NCI-H1930 (cell line): ENCODE measurements around the gene FUT8.

ENCODE experiments used
- DNase-seq, 2 experiments: peaks; one replicate each; lab custom pipeline; 2025; lab: John Stamatoyannopoulos, UW

Gene FUT8

DNA sequence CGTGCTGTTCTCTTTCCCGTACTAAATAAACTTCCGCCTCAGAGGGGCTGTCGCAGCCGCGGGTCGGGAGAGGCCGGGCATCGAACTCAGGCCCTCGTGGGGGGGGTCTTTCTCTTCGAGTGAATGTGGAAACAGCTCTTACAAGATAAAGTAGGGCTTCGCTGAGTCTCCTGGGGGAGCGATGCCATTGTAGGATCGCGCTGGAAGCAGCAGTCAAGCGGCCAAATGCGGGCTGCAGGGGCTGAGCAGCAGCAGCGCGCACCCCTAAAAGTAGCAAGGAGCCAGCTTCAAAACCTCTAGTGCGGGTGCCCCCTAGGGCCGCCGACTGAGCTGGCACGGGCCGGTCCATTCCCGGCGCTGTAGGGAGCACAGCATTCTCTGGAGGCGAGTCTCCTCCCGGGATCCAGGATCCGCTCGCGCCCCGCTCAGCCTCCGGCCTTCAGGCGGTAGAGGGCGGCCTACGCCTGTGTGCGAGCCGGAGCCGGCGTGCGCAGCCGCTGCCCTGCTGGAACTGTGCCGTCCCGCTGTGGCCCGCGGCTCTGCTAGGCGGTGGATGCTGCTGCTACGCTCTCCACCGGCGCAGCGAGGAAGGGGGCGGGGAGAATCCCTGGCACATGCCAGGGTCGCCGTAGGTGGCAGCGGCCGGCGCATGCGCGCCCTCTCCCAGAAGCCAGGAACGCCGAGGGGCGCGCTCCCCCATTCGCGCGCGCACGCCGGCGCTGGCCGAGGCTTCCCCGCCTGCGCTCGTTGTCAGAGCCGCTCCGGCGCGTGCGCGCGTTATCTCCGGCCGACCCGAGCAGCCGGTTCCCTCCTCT, at the start of gene FUT8:
Gene FUT8 (plus strand): TSS at position 699 of the 815 bp plus-strand sequence. CDS start 148,834 bp downstream, outside the sequence.
- DNase-seq, result peak; percentile 91 to 95

DNA sequence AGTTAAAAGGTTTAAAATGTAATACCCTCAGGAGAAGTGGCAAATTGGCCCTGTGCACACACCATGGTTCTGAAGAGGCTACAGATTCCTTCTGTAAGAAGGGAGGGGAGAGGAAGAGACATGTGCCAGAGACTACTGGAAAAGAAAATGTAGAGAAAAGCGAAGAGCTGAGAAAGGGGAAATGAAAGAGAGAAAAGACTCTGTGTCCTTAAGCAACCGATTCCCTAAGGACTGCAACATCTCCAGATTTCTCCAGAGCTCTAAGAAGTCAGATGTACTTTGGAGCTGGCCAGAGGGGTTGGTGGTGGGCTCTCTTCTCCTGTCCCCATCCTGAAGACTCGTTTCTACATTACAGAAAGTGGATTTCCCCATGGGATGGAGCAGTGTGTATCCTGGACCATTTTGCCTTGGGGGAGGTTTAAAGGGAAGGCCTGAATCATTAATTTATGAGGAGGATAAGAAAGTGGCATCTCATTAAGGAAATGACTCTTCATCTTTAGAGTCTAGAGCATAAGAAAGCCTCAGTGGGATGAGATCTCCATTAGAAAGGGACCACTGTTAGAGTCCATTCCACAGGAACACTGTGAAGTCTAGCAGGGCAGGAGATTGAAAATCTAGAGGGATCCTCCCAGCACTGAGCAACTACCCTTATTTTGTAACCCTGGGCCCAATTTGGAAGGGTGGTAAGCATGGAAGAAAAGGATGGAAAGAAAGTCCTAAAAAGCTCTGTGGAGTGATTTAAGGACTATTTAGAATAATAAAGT, 45.5 kb upstream of the FUT8 start:
- no peak for DNase-seq

DNA sequence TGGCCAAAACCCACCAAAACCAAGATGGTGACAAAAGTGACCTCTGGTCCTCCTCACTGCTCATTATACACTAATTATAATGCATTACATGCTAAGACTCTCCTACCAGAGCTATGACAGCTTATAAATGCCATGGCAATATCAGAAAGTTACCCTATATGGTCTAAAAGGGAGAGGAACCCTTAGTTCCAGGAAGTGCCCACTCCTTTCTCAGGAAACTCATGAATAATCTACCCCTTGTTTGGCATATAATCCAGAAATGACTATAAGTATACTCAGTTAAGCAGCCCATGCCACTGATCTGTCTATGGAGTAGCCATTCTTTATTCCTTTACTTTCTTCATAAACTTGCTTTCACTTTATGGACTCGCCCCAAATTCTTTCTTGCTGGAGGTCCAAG, 43.0 kb upstream of the FUT8 start:
- no peak for DNase-seq

DNA sequence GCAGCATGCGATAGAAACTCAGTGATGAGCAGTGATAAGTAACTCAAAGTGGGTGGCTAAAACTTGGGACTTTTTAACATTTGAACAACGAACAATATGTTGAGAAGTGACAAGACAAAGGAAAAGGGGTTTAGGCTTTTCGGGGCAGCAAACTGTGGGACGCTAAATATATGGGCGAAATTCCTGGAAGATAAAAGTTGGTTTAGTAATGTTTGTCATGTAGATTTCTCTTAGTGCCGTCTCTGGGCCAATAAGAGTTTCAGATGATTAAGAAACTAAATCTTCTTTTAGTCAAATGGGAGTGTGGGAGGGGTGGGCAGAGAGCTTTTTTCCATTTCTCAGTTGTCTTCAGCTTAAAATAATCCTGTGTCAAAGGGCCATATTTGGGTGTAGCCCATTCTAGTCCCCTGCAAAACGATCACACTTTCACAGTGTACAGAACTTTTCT, 41.7 kb upstream of the FUT8 start:
- no peak for DNase-seq

DNA sequence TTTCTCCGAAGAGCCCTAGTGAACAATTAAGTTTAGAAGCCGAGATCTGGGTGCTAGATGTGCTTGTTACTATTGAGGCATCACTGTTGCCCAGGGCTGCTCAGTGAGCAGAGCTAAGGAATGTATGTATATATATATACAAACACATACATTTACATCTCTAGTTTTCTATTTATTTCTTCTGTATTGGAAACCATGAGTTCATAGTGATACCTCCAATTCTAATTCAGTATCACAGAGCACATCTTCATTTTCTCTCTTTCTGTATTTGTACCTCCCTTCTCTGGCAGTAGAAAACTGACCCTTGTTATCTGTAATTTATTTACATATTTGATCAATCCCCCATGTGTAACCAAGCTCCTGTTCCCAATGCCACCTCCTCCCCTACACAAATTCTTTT, 40.7 kb upstream of the FUT8 start:
- DNase-seq, result no peak

DNA sequence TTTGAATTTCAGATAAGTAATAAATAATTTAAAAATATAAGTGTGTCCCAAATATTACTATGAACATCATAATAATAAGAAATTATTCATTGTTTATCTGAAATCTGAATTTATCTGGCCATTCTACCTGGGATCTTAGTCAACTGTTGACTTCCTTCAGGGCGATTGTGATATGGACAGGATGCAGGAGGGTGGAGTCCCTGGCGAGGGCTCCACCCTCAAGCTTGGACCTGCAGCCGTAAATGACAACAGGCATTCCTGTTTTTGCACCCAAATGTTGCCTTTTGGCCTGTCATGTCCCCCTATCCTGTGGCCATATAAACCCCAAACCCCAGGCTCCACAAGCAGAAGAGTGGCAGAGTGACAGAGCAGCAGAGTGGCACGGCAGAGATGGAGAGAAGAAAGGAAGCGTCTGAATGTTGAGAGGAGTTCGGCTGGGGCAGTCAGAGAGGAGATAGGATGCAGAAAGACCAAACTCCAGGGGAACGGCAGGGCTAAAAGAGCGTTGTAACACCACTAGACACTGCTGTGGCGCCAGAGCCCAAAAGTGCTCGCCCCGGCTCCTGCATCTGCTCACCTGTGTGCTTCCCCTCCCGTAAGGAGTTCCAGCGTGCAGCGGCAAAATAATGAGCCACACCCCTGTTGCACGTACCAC, 39.4 kb upstream of the FUT8 start:
- peak in 1 of 2 experiments; percentile 22 for DNase-seq

DNA sequence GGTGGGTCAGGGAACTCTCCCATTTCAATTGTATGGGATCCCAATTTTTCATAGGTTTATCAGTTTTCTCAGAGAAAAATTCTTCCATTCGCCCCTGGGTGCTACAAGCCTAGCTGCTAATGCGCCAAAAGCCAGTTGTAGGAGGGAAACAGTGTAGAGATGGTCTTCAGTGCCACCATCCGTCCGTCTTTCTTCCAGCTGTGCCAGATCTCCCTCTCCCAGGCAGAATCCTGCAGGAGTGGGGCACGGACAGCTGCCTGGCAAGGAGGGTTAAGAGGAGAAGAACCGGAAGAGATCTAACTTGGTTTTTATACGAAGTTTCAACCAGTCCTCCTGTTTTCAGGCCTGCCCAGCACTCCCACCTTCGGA, 38.9 kb upstream of the FUT8 start:
- DNase-seq, result no peak

DNA sequence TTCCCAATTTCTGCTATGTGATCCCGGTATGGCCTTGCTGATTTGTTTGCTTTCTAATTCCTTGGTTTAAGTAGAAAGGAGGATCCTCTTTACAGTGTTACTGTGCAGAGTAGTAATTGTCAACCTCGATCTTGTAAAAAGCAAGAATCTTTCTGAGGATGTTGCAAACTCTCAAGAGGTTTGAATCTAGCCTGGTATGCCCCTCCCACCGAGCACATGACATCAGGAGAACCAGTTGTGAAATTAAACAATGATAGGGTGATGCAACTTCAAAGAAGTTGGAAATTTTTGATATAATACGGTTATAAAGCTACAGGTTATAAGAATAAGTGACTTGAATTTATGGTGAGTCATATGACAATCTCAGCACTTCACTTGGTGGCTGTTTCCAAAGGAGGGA, 35.0 kb upstream of the FUT8 start:
- DNase-seq, result no peak

DNA sequence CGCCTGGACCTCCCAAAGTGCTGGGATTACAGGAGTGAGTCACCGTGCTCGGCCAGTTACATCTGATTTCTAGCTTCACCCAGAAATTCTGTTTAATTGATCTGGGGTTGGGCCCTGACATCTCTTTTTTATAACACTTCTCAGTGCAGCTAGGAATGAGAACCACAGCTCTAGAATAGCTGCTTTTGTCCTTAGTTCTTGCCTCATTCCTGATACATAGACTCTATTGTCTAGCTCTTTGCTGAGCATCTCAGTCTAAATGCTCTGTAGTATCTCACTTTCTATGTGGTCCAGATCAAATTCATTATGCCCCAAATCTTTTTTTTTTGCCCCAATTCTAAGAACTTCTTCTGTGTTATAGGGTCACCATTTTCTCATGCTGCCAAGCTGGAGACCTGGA, 29.9 kb upstream of the FUT8 start:
- DNase-seq, result no peak

DNA sequence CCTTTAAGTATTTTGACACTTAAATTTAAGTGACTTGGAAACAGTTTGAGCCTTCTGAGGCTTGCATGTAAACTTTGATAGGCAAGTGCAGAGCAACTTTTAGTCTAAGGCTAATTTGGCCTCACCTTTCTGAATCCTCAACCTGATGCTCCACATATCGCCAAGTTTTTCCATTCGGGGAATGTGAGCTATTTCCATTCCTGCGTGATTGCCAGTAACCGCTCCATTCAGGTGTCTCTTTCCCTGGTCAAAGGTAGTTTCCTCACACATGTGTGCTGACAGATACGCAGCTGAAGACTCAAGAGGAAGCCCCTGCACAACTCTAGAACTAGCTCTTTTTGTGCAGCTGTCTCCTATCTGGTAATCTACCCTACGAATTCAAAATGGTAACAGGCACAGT, 25.4 kb upstream of the FUT8 start:
- DNase-seq, result no peak

DNA sequence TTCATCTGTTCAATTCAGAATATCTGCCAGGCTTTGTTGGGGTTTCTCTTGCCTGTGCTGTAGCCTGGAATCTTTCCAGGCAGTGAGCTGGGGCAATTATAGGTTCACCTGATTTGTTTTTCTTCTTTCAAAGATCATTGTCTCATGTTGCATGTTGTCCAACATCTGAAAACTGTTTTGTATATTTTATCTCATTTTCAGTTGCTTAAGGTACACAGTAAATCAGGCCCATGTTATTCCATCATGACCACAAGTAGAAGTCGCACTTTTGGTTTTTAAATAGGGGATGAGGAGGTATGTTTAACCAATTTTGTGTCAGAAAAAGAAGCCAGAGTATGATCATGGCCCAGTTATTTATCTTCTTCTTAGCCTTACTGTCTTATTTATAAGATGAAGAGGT, 24.9 kb upstream of the FUT8 start:
- DNase-seq, result no peak

DNA sequence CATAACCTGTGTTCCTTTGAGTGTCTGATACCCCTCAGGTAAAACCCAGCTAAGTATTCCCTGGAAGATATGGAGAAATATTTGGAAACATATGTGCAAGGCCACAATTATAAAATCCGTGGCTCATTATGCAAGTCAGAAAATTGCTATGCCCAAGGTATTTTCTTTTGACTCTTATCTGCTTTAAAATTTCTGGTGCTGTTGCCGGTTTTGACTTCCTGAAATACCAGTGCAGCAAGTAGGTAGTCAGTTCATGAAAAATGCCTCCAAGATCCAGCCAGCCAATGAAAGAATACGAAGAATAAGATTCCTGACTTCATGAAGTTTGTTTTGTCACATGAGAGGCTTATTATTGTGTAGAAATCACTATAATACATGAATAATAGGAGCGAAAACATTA, 20.2 kb upstream of the FUT8 start:
- no peak for DNase-seq

DNA sequence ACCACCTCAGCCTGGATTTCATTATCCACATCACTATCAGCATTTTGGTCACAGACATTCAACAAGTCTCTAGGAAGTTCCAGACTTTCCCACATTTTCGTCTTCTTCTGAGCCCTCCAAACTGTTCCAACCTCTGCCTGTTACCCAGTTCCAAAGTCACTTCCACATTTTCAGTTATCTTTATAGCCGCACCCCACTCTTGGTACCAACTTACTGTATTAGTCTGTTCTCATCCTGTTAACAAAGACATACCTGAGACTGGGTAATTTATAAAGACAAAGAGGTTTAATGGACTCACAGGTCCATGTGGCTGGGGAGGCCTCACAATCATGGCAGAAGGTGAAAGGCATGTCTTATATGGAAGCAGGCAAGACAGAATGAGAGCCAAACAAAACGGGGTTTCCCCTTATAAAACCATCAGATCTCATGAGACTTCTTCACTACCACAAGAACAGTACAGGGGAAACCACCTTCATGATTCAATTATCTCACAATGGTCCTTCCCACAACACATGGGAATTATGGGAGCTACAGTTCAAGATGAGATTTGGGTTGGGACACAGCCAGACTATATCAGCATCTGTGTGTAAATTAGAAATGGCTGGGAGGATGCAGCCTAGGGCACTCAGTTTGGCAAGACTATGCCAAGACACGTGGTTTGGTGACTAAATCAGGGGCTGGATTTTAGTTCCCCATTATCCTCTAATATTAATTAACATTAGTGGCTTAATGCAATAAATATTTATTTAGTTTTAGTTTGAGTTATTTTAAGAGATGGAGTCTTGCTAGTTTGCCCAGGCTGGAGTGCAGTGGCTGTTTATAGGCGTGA, 16.2 kb upstream of the FUT8 start:
- no peak for DNase-seq

DNA sequence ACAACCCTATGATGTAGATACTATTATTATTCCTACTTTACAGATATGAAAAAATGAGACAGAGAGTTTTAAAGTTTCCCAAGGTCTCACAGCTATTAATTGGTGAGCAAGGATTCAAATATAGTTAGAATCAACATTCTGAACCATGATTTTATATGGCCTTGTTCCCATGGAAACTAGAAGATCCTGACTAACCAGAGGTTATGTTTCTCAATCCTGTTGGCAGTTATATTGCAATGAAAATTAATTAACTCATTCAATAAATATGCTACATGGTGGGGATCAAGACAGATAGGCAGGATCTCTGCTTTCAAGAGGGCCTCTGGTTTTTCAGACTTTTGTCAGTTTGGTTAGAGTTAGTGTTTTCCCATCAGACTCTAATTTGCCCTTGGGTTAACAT, 9.3 kb upstream of the FUT8 start:
- DNase-seq, result no peak

DNA sequence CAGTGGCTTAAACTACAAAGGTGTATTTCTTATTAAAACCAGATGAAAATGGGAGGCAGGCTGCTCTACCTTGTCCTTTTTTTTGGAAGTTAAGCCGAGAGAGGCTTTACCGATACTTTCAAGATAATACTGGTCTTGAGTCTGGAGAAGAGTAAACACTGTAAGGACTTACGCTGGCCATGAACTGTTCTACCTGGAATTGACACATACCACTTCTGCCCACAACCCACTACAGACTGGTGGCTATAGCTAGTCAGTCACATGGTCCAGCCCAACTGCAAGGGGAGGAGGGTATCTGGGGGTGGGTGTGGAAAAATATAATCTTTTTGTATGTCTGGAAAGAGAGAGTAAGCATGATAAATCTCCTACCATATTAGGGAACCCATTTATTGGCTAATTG, 4.4 kb upstream of the FUT8 start:
- DNase-seq, result no peak

DNA sequence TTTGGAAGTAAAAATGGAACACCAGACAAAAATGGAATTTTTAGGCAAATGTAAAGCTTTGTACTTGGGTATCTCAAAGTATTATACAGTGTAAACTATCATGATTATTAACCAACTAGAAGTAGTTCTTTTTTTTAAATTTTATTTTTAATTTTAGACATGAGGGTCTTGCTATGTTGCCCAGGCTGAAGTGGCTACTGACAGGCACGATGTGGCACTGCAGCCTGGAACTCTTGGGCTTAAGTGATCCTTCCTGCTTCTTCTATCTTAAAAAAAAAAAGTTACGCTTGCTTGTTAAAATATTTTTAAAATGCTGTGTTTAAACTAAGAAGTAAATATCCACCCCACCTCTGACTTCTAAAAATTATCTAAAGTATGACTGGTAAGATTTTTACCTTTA, 1.9 kb upstream of the FUT8 start:
- no peak for DNase-seq

DNA sequence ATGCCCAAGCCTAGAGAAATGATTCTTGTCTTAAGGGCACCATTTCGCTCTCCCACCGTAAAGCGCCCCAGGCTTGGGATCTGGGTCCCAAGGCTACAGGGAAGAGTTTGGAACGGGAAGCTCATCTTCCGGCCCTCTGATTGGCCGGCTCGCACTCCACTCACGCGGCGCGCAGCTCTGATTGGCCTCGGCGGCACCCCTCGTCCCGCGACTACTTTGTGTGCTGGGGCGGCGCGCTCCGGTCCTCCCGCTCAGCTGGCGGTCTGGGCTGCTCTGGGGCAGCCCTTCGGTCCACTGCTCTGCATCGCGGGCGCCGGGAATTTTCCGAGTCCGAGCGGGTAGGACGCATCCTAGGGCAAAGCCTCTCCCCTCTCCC, 886 bp upstream of the FUT8 start:
- peak; percentile 67 to 84 for DNase-seq

DNA sequence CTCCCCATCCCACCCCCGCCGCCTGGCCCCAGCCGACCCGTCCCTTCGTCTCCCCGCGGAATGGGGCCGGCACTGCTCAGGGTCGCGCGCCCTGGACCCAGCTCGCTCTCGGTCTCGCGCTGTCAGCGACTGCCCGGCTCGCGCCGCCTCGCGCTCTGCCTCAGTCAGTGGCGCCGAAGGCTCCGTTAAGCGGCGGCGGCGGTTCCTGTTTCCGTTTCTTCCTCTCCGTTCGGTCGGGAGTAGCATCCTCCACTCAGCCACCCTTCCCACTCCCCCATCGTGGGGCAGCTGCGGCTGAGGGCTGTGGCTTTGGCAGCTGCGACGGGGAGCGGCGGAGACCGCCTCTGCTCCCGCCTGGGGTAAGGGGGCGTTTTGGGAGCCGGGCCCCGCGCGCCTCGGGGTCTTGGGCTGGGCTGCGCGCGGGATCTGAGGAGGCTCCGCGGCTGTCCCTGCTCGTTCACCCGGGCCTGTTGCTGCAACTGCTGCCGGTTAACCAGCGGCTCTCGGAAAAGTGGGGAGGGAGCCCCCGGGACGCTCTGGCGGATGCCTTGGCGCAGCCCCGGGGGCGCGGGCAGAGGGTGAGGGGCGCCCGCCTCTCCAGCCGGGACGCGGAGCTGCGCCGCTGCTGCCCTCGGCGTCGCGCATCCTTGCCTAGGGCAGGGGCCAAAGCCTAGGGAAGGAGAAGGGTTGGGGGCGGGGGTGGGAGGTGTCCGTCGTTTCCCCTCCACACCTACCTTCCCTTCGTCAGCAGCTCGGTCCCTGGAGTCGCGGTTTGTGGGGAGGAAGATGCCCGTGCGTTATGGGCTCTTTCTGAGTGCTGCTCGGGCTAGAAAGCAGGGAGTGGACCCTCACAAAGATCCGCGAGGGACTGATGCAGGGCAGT, 567 bp downstream of the FUT8 start:
- DNase-seq, result peak; percentile 43 to 74

DNA sequence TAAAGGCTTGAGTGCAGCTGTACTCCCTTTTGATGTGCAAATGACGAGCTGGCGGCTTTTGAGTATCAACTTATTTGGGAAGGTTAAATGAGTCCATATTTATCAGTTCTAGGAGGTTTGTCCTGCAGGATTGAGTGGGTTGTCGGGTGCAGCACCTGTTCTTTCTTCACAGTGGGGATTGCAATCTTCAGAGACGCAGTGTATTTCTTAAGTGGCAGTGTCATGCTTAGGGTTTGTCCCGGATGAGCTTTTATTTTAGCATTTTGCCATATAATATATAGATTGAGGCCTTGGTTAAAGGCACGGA, 1.2 kb downstream of the FUT8 start:
- no peak for DNase-seq

DNA sequence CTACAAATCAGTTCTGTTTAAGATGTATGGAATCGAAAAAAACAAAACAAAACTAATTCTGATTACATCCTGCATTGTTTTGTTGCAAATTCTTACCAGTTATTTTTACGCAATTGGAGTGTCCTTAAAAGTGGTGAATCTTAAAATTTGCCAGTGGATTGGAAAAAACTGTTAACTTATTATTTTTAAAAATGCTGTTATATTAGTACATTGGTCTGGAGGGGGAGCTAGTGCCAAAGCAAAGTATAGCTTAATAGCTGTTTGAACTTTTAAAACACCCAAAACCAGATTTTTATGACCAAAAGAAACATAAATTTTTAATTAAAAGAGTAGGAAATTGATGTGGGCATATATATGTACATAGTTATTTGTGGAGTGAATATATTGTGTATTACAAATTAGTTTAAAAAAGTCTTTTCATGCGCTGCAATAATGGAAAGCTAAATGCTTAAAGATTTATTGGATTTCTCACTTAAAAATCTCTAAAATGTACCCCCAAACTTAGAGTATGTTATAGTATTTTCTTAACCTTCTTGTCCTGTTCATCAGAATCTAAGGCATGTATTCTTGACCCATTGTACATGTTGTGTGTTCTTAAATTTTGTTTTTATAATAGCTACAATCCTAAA, 2.5 kb downstream of the FUT8 start:
- DNase-seq, result no peak

DNA sequence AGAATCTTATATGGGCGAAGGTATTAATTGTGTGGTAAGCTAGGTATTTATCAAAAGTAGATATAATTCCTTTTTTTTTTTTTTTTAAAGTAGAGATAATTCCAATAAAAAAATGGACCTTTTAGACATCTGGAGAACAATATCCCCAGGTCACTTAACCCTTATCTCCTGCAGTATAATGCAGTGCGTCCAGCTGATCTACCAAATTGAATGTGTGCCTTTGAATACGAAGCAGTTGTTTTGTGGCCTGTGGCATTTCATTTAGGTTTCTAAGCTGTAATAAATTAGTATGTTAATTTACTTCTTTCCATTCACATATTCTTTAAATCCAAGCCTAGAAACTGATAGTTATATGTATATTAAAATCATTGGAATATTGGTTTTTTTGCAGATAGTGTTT, 3.1 kb downstream of the FUT8 start:
- DNase-seq, result no peak
